K562 (cell line): ENCODE measurements around the gene TSPAN32.

Experiments
- BRCA1 ChIP-seq, 2 experiments: fragments of 450-650 bp in 1 of 2; sonication (generic) in 1 of 2; formaldehyde crosslinking in 1 of 2; IDR thresholded peaks; 2 replicates each; pipeline versions ENCODE4 v1.5.0 to v1.6.1; 2017 to 2020; ENCODE audit warnings: mild to moderate bottlenecking in 1 of 2, missing genetic modification reagents in 1 of 2
- ELF4 ChIP-seq: fragments of 450-650 bp; formaldehyde crosslinking; IDR thresholded peaks from 2 replicates; pipeline ENCODE4 v1.4.0; 2022; ENCODE audit warnings: missing genetic modification characterization
- HDAC1 ChIP-seq, 2 experiments: fragments of 450-650 bp; IDR thresholded peaks; 2 replicates each; pipeline ENCODE4 v1.6.1; 2016 to 2017; ENCODE audit warnings: inconsistent platforms in 1 of 2, mild to moderate bottlenecking in 1 of 2, moderate library complexity in 1 of 2
- JUNB ChIP-seq: fragments of 450-650 bp; formaldehyde crosslinking; conservative IDR thresholded peaks from 2 replicates; pipeline ENCODE4 v1.4.0; 2020; ENCODE audit warnings: mild to moderate bottlenecking
- NCOA1 ChIP-seq: fragments of 450-650 bp; IDR thresholded peaks from 2 replicates; pipeline ENCODE4 v1.6.1; 2016; ENCODE audit warnings: low read depth
- NFRKB ChIP-seq: fragments of 450-650 bp; IDR thresholded peaks from 2 replicates; pipeline ENCODE4 v1.6.1; 2016; ENCODE audit warnings: low read depth
- NR2F6 ChIP-seq: fragments of 450-650 bp; formaldehyde crosslinking; IDR thresholded peaks from 2 replicates; pipeline ENCODE4 v1.4.0; 2020; ENCODE audit warnings: mild to moderate bottlenecking
- POLR2A ChIP-seq: fragments of 450-650 bp; conservative IDR thresholded peaks from 2 replicates; pipeline ENCODE4 v1.6.1; 2016
- RAD21 ChIP-seq, 2 experiments: fragments of 250-450 bp in 1 of 2; fragments of 450-650 bp in 1 of 2; sonication (Bioruptor Pico) in 1 of 2; formaldehyde crosslinking in 1 of 2; IDR thresholded peaks in 1 of 2; conservative IDR thresholded peaks in 1 of 2; 2 replicates each; pipeline versions ENCODE4 v1.4.0 to v1.8.0; 2020 to 2022; ENCODE audit warnings: mild to moderate bottlenecking in 2 of 2, moderate library complexity in 1 of 2
- TEAD4 ChIP-seq, 2 experiments: sonication (generic) in 1 of 2; formaldehyde crosslinking in 1 of 2; IDR thresholded peaks; 2 replicates each; pipeline versions ENCODE4 v1.6.1 to v1.8.0; 2012 to 2022; ENCODE audit warnings: borderline replicate concordance in 1 of 2, inconsistent platforms in 1 of 2, low read length in 1 of 2, mild to moderate bottlenecking in 1 of 2, missing genetic modification reagents in 1 of 2
- ZNF174 ChIP-seq: fragments of 250-450 bp; sonication (Bioruptor Pico); IDR thresholded peaks from 2 replicates; pipeline ENCODE4 v1.4.0; 2020; ENCODE audit warnings: mild to moderate bottlenecking
- TF ChIP-seq, protein P1 (sequence below), 3 experiments: IDR thresholded peaks in 2 of 3; conservative IDR thresholded peaks in 1 of 3; 2 replicates each; pipeline ENCODE4 v1.5.1; 2011 to 2012; ENCODE audit warnings: low read length in 3 of 3, mild to moderate bottlenecking in 3 of 3, control low read depth in 2 of 3, improper control_type of control experiment in 1 of 3, inconsistent platforms in 1 of 3, low read depth in 1 of 3, mixed read lengths in 1 of 3, moderate library complexity in 1 of 3; ENCODE audit not compliant: insufficient read depth in 2 of 3
- TF ChIP-seq, protein P2 (sequence below): fragments of 200-400 bp; formaldehyde crosslinking; IDR thresholded peaks from 2 replicates; pipeline ENCODE4 v1.6.1; 2017; ENCODE audit warnings: mild to moderate bottlenecking, low read depth, low read length, moderate library complexity
- TF ChIP-seq, protein P3 (sequence below): fragments of 250-450 bp; sonication (Bioruptor Pico); IDR thresholded peaks from 2 replicates; pipeline ENCODE4 v1.4.0; 2020; ENCODE audit warnings: mild to moderate bottlenecking, moderate library complexity

DNA sequence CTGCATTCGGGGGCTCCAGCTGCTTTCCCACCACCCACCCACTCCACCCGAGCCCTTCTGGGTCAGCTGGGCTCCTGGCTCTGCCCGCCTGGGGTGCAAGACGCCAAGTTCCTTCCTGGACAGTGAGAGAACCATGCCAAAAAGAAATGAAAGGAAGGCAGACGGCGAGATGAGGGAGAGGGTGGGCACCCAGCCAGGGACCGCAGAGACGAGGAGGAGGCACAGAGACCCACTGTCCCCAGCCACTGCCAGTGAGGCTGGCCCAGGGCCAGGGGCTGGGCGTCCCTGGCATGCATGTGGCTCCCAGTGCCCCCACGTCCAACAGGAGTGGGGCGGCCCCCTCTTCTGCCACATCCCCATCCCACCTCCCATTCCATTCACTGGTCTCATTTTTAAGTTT, 64.5 kb downstream of the TSPAN32 start:
- TF ChIP-seq, protein P1, sequence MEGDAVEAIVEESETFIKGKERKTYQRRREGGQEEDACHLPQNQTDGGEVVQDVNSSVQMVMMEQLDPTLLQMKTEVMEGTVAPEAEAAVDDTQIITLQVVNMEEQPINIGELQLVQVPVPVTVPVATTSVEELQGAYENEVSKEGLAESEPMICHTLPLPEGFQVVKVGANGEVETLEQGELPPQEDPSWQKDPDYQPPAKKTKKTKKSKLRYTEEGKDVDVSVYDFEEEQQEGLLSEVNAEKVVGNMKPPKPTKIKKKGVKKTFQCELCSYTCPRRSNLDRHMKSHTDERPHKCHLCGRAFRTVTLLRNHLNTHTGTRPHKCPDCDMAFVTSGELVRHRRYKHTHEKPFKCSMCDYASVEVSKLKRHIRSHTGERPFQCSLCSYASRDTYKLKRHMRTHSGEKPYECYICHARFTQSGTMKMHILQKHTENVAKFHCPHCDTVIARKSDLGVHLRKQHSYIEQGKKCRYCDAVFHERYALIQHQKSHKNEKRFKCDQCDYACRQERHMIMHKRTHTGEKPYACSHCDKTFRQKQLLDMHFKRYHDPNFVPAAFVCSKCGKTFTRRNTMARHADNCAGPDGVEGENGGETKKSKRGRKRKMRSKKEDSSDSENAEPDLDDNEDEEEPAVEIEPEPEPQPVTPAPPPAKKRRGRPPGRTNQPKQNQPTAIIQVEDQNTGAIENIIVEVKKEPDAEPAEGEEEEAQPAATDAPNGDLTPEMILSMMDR (IDR thresholded peaks at IDR 0.05 in 2 of 3, conservative IDR thresholded peaks at IDR 0.05 in 1 of 3; ENCODE audit: insufficient read depth in 2 of 3, low read depth in 1 of 3, low read length in 3 of 3), result no peak
- TF ChIP-seq NR2F6 (CRISPR knock-in tag) (no peak), NFRKB (no peak), NCOA1 (no peak), POLR2A (no peak), ELF4 (CRISPR knock-in tag) (no peak), BRCA1 (IDR thresholded peaks at IDR 0.05) (no peak), BRCA1 (CRISPR knock-in tag; IDR thresholded peaks at IDR 0.05) (no peak), JUNB (no peak), ZNF174 (no peak), TEAD4 (IDR thresholded peaks at IDR 0.05; ENCODE audit: low read length) (no peak), TEAD4 (CRISPR knock-in tag; IDR thresholded peaks at IDR 0.05; ENCODE audit: borderline replicate concordance) (no peak), HDAC1 (IDR thresholded peaks at IDR 0.05) (no peak), RAD21 (CRISPR knock-in tag; conservative IDR thresholded peaks at IDR 0.05 in 1 of 2, IDR thresholded peaks at IDR 0.05 in 1 of 2) (no peak)
- TF ChIP-seq, protein P2, sequence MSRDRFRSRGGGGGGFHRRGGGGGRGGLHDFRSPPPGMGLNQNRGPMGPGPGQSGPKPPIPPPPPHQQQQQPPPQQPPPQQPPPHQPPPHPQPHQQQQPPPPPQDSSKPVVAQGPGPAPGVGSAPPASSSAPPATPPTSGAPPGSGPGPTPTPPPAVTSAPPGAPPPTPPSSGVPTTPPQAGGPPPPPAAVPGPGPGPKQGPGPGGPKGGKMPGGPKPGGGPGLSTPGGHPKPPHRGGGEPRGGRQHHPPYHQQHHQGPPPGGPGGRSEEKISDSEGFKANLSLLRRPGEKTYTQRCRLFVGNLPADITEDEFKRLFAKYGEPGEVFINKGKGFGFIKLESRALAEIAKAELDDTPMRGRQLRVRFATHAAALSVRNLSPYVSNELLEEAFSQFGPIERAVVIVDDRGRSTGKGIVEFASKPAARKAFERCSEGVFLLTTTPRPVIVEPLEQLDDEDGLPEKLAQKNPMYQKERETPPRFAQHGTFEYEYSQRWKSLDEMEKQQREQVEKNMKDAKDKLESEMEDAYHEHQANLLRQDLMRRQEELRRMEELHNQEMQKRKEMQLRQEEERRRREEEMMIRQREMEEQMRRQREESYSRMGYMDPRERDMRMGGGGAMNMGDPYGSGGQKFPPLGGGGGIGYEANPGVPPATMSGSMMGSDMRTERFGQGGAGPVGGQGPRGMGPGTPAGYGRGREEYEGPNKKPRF, result no peak
- TF ChIP-seq, protein P3, sequence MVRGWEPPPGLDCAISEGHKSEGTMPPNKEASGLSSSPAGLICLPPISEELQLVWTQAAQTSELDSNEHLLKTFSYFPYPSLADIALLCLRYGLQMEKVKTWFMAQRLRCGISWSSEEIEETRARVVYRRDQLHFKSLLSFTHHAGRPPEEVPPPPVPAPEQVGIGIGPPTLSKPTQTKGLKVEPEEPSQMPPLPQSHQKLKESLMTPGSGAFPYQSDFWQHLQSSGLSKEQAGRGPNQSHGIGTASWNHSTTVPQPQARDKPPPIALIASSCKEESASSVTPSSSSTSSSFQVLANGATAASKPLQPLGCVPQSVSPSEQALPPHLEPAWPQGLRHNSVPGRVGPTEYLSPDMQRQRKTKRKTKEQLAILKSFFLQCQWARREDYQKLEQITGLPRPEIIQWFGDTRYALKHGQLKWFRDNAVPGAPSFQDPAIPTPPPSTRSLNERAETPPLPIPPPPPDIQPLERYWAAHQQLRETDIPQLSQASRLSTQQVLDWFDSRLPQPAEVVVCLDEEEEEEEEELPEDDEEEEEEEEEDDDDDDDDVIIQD (CRISPR knock-in tag), result no peak
